Epithelial cell of proximal tubule (primary cell): ENCODE data around the gene CAVIN1. TPM values are rescaled to one million over a fixed set of nuclear protein-coding genes. Genes with fewer than 3 reads are reported as not detected.

Source experiments
- DNase-seq: peaks from one replicate; pipeline ENCODE4 v3.0.0-alpha.2; 2011; ENCODE audit warnings: low read depth
- H3K4me3 ChIP-seq: 2 replicates; pipeline ENCODE4 v1.5.1; 2011; ENCODE audit warnings: low read depth, mild to moderate bottlenecking, low read length
- total RNA-seq: library from RNA; depleted of rRNA; stranded (reverse); fragments of >200 nt; gene quantifications from 2 replicates; pipeline ENCODE4 v1.2.3, GENCODE V29; 2015
- TF ChIP-seq, protein P1 (sequence below): conservative IDR thresholded peaks from 2 replicates; pipeline ENCODE4 v1.5.1; 2012; ENCODE audit warnings: low read depth, mild to moderate bottlenecking, low read length

CAVIN1 gene
- total RNA-seq, 1 donor from 2014 or later: 184 TPM

- TF ChIP-seq, protein P1, sequence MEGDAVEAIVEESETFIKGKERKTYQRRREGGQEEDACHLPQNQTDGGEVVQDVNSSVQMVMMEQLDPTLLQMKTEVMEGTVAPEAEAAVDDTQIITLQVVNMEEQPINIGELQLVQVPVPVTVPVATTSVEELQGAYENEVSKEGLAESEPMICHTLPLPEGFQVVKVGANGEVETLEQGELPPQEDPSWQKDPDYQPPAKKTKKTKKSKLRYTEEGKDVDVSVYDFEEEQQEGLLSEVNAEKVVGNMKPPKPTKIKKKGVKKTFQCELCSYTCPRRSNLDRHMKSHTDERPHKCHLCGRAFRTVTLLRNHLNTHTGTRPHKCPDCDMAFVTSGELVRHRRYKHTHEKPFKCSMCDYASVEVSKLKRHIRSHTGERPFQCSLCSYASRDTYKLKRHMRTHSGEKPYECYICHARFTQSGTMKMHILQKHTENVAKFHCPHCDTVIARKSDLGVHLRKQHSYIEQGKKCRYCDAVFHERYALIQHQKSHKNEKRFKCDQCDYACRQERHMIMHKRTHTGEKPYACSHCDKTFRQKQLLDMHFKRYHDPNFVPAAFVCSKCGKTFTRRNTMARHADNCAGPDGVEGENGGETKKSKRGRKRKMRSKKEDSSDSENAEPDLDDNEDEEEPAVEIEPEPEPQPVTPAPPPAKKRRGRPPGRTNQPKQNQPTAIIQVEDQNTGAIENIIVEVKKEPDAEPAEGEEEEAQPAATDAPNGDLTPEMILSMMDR: no peak
- peak overlapping the region; percentile 96 for H3K4me3 ChIP-seq
- no peak for DNase-seq
Observed at GRCh38 chr17:42386777-42387657, 36.0 kb downstream of the CAVIN1 start.

DNA sequence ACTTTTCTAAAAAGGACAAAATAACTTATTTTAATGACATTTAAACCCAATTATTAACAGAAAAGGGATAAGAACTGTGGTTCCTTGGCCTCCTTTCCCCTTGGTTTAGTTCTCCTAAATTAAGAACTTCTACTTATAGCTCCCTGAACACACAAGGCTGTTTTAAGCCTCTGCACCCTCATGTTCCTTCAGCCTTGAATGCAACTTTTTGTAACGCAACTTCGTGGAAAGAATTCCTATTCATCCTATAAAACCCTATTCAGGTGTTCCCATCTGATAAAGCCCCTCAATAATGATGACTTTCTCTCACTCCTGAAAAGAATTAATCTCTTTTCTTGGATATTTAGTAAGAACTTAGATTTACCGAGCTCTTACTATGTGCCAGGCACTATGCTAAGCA lies 41.2 kb downstream of the CAVIN1 start:
- DNase-seq: no peak
- TF ChIP-seq, protein P1: no peak
- no peak overlapping the region for H3K4me3 ChIP-seq

GRCh38 chr17:42380935-42381334 lies 42.1 kb downstream of the CAVIN1 start:
- H3K4me3 ChIP-seq: no peak overlapping the region
- no peak for DNase-seq
- TF ChIP-seq, protein P1: no peak

GRCh38 chr17:42378959-42379594 lies 44.0 kb downstream of the CAVIN1 start:
- DNase-seq: no peak
- TF ChIP-seq, protein P1: no peak
- peak overlapping the region; percentile 49 for H3K4me3 ChIP-seq

GRCh38 chr17:42378359-42378958 lies 44.6 kb downstream of the CAVIN1 start:
- DNase-seq: no peak
- peak overlapping the region; percentile 49 for H3K4me3 ChIP-seq
- TF ChIP-seq, protein P1: no peak

- TF ChIP-seq, protein P1: no peak
- no peak for DNase-seq
- H3K4me3 ChIP-seq: no peak overlapping the region
Observed at GRCh38 chr17:42373896-42374295, 49.2 kb downstream of the CAVIN1 start.
